Liver (tissue), 3 donors: Measurements from ENCODE around the gene SGK2.

Source experiments
- ATF3 ChIP-seq: IDR thresholded peaks from 2 replicates; pipeline ENCODE4 v1.6.1; 2016; ENCODE audit warnings: antibody characterized with exemption
- CTCF ChIP-seq: fragments of 150-350 bp; IDR thresholded peaks from 2 replicates; pipeline ENCODE4 v1.5.1; 2017; ENCODE audit warnings: improper control_type of control experiment, low read depth, low read length; ENCODE audit not compliant: missing input control
- EGR1 ChIP-seq, 2 donors: IDR thresholded peaks; 2 replicates each; pipeline ENCODE4 v1.6.1; 2016 to 2018; ENCODE audit warnings: antibody characterized with exemption in 2 of 2, low read depth in 2 of 2
- FOXA1 ChIP-seq: IDR thresholded peaks from 2 replicates; pipeline ENCODE4 v1.6.1; 2016; ENCODE audit warnings: antibody characterized with exemption
- GABPA ChIP-seq, 2 donors: IDR thresholded peaks in 1 of 2; conservative IDR thresholded peaks in 1 of 2; 2 replicates each; pipeline ENCODE4 v1.6.1; 2016; ENCODE audit warnings: antibody characterized with exemption in 2 of 2, mild to moderate bottlenecking in 1 of 2, moderate library complexity in 1 of 2
- HNF4A ChIP-seq, 2 donors: conservative IDR thresholded peaks; 2 replicates each; pipeline ENCODE4 v1.6.1; 2016; ENCODE audit warnings: antibody characterized with exemption in 2 of 2, mild to moderate bottlenecking in 2 of 2
- JUND ChIP-seq, 2 donors: IDR thresholded peaks; 2 replicates each; pipeline ENCODE4 v1.6.1; 2016; ENCODE audit warnings: antibody characterized with exemption in 2 of 2
- NR2F2 ChIP-seq: IDR thresholded peaks from 2 replicates; pipeline ENCODE4 v1.6.1; 2016; ENCODE audit warnings: antibody characterized with exemption
- RAD21 ChIP-seq, 2 donors: IDR thresholded peaks; 2 replicates each; pipeline ENCODE4 v1.6.1; 2016; ENCODE audit warnings: antibody characterized with exemption in 2 of 2, mild to moderate bottlenecking in 2 of 2
- REST ChIP-seq: IDR thresholded peaks from 2 replicates; pipeline ENCODE4 v1.6.1; 2016; ENCODE audit warnings: antibody characterized with exemption, mild to moderate bottlenecking
- SP1 ChIP-seq: IDR thresholded peaks from 2 replicates; pipeline ENCODE4 v1.6.1; 2018; ENCODE audit warnings: antibody characterized with exemption, mild to moderate bottlenecking
- TAF1 ChIP-seq: conservative IDR thresholded peaks from 2 replicates; pipeline ENCODE4 v1.6.1; 2016; ENCODE audit warnings: antibody characterized with exemption, mild to moderate bottlenecking
- YY1 ChIP-seq: IDR thresholded peaks from 2 replicates; pipeline ENCODE4 v1.6.1; 2016; ENCODE audit warnings: antibody characterized with exemption, mild to moderate bottlenecking
- donor health status: healthy.
- donor health status: healthy.

GRCh38 chr20:43514648-43514999 lies 44.2 kb upstream of the SGK2 start:
- no peak for TF ChIP-seq CTCF
- TF ChIP-seq RAD21 (IDR thresholded peaks at IDR 0.05): no peak
- no peak for TF ChIP-seq EGR1 (IDR thresholded peaks at IDR 0.05; ENCODE audit: low read depth in 2 of 2)
- no peak for TF ChIP-seq REST
- TF ChIP-seq SP1: no peak
- TF ChIP-seq ATF3: no peak
- no peak for TF ChIP-seq HNF4A (conservative IDR thresholded peaks at IDR 0.05)
- no peak for TF ChIP-seq TAF1
- no peak for TF ChIP-seq FOXA1
- no peak for TF ChIP-seq YY1
- no peak for TF ChIP-seq JUND (IDR thresholded peaks at IDR 0.05)
- TF ChIP-seq GABPA (IDR thresholded peaks at IDR 0.05 in 1 of 2, conservative IDR thresholded peaks at IDR 0.05 in 1 of 2): no peak
- no peak for TF ChIP-seq NR2F2
